T follicular helper cell (primary cell): Measurements from ENCODE around the gene NOC2L.
"Not testable (repeated sequence)": the region's sequence is repeated elsewhere in the genome, so short reads cannot be mapped to it uniquely, and the experiment has no call there.

Experiments used
- DNase-seq: peaks from one replicate; pipeline ENCODE4 v3.0.0-alpha.2; 2020; ENCODE audit warnings: low read depth

The NOC2L gene

DNA sequence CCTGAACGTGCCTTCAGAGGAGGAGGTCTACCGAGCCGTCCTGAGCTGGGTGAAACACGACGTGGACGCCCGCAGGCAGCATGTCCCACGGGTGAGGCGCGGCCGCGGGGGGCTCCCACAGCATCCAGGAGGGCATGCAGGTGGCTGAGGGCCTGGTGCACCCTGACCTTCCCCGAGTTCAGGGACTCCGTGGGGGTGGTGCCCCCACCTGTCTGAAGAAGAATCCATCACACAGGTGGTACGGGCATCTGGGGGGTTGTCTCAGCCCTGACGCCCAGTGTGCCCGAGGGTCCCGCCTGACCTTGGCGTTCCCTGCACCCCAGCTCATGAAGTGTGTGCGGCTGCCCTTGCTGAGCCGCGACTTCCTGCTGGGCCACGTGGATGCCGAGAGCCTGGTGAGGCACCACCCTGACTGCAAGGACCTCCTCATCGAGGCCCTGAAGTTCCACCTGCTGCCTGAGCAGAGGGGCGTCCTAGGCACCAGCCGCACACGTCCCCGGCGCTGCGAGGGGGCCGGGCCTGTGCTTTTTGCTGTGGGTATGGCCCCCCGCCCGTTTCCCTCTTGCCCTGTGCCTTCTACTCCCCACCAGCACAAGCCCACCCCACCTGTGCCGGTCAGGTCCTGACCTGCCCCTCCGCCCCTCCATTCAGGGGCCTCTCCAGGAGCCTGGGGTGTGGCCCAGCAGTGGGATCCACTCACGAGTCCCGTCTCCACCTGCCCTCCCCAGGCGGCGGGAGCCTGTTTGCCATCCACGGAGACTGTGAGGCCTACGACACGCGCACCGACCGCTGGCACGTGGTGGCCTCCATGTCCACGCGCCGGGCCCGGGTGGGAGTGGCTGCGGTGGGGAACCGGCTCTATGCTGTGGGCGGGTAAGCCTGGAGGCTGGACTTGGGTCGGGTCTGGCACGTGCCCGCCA, 3.6 kb upstream of the NOC2L start:
- DNase-seq, result no peak

DNA sequence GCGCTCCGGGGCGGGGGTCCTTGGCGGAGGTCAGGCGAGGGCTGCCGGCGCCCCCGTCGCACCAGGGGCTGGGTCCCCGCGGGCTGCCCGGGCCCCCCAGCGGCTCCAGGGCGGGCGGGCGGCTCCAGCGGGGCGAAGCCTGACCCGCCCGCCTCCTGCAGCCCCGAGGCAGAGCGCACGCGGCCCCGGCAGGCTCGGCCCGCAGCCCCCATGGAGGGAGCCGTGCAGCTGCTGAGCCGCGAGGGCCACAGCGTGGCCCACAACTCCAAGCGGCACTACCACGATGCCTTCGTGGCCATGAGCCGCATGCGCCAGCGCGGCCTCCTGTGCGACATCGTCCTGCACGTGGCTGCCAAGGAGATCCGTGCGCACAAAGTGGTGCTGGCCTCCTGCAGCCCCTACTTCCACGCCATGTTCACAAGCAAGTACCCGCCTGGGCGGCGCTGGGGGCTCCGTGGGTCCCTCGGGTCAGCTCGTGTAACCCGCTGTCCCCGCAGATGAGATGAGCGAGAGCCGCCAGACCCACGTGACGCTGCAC, 2.1 kb upstream of the NOC2L start:
- no peak for DNase-seq

DNA sequence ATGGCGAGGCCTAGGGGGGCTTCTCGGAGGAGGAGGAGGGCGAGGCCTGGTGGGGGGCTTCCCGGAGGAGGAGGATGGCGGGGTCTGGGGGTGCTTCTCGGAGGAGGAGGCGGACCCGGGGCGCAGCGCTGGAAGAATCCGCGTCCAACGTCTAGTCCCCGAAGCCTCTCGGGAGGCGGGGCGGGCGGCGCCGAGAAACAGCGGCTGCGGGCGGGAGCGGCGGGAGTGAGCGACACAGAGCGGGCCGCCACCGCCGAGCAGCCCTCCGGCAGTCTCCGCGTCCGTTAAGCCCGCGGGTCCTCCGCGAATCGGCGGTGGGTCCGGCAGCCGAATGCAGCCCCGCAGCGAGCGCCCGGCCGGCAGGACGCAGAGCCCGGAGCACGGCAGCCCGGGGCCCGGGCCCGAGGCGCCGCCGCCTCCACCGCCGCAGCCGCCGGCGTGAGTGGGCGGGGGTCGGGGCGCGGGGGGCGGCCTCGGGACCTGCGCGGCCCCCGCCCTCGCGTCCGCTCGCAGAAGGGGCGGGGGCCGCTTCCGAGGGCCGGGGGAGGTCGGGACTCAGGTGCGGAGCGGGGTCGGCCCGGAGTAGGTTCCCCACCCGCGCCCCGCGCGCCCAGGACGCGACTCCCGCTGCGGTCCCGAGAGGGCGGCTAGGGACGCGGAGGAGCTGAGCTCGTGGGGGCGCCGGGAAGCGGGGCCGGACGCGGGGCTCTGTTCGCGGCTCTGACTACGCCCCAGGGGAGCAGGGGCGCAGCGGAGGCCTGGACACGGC, 1.5 kb upstream of the NOC2L start, which contains the start of gene KLHL17:
KLHL17 (plus strand) TSS at position 222 of the 769 bp plus-strand sequence; CDS start at position 332, 110 bp downstream.
- peak; percentile 71 for DNase-seq

DNA sequence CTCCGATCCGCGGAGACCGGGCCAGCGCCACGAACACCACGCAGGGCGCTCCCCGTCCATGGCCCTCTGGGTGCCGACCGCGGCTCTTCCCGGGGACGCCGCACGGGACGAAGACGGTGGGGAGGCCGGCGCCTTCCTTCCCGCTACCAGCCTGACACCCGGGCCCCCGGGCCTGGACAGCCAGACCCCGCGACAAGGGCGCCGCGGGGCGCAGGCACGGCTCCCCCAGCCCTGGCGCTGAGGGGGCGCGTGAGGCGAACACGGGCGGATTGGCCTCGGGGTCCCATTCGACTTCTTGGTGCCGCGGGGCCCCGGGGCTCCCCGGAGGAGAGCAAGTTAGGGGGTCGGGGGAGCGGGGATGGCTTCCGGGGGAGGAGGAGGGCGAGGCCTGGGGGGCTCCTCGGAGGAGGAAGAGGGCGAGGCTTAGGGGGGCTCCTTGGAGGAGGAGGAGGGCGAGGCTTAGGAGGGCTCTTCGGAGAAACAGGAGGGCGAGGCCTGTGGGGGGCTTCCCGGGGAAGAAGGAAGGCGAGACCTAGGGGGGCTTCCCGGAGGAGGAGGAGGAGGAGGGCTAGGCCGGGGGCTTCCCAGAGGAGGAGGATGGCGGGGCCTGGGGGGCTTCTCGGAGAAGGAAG, 791 bp upstream of the NOC2L start:
- DNase-seq, result no peak

DNA sequence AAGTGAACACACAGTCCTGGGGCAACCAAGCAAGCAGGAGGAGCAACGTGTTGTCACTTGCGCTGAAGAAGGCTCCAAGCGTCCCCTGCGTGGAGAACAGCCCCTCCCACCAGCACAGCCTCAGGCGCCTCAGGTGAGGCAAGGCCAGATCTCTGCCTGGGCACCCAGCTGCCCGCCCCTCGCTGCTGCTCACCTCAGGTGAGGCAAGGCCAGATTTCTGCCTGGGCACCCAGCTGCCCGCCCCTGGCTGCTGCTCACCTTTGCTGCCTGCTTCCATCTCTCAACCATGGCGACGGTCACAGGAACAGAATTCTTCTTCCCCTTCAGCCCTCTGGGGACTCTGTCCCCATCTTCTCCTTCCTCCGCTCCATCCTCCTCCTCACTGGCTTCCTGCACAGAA, 2.4 kb downstream of the NOC2L start:
- DNase-seq, result no peak

DNA sequence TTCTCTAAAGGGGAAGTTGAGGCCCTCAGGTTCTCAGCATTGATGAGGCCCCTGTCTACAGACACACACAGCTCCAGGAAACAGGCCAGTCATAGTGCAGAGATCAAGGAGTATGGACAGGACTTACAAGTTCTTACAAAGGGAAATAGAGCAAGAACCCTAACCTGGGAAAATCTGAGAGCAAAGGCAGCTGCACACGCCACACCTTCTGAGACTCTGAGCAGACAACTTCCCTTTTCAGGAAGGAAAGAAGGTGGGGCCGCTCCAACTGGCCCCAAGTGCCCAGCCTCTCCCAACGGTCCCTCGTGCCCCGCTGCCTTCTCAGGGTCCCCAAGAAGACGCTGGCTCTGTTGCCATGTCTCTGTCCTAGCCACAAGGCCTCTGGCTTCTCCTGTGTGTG, 3.6 kb downstream of the NOC2L start:
- no peak for DNase-seq

DNA sequence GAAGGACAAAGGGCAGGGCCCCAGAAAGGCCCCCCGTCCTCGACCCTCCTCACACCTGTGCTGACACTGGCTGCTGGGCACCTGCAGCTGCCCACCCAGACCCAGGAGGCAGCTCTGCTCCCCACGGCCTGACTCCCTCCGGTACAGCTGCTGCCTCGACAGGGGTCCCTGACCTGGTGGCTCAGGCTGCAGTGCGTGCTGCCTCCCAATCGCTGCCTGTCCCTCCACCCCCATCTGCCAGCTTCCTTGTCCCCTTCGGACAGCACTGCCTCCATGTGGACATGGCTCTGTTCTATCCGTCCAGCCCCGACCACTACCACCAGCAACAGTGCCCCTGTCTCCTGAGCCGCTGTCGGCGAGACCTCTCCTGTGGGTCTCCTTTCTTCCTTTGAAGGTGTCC, 4.1 kb downstream of the NOC2L start:
- DNase-seq, result no peak

DNA sequence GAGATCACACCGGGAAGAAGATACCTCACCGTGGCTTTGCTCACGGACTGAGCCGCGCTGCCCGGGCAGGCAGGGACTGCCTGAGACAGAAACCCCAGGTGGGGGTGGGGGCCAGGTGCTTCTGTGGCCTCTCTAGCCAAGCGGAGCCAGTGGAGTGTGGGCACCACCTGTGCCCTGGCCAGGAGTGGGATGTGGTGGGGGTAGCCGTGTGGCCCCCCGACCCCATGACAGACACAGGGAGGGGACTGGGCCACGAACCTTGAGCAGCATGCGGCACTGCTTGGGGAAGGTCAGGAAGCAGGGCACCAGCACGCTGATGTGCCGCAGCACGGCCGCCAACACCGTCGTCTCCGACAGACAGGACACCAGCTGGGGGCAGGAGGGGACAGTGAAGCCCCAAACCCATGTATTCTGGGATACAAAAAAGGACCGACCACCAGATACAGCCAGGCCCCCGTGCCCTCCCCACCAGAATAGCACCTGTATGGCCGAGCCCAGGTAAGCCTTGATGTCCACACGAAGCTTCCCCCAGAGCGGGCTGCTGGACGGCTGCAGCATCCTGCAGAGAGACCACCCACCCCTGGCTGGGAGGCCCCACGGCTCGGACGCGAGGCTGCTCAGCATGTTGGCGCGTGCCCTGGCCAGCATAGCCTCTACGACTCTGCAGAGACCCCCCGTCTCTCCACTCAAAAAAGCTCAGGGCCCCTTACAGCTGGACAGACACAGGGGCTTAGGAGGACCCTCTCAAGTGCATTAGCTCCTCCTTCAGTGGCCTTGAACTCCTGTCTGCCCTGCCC, 5.3 kb downstream of the NOC2L start:
- DNase-seq, result no peak

DNA sequence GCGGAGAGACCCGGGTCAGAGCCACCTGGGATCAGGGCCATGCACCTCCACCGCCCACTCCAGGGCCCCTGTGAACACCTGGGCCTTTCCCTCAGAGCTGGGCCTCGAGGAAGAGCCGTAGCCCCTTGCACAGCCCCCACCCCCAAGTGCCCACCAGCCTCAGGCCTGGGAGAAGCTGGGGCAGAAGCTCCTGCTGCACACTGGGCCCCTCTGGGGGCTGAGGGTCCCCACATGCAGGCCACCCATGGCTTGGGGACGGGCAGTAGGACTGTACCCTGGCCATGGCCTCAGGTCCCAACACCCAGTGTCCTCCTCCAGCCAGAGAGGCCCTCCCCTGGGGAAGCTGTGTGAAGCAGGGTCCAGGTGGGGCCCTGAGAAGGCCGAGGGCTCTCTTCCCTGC, 6.5 kb downstream of the NOC2L start:
- no peak for DNase-seq

DNA sequence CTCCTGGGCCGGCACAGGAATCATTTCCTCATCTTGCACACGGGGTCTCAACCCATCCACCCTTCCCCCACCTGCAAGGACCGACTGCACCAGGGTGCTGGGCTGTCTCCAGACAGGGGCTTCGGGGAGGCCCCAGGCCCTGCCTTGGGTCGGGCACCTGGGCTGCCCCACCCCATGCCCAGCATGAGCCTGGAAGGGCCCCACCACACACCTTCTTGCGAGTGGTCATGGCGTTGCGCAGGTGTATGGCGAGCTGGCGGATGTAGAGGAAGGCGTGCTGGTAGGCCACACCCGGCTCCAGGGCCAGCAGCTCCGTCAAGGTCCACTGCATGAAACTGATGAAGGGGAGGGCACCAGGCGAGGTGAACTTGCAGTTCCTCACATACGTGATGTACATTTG, 6.9 kb downstream of the NOC2L start:
- DNase-seq, result no peak

DNA sequence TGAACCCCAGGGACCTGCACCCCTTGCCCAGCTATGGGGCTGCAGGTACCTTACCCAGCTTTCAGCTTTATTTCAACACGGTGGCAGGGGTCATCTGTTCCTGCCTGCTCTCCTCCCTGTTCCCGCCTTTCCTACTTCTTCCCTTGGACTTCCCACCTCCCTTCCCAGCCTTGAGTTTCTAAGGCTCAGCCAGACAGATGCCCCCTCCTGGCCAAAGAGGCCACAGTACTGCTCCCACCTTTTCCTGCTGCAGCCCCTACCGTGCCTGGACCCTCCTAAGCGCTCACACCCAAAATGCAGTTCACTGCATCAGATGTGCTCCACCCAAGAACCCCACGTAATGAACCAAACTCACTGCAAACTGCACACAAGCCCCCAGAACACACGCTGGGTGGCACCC, 7.7 kb downstream of the NOC2L start:
- DNase-seq, result no peak

DNA sequence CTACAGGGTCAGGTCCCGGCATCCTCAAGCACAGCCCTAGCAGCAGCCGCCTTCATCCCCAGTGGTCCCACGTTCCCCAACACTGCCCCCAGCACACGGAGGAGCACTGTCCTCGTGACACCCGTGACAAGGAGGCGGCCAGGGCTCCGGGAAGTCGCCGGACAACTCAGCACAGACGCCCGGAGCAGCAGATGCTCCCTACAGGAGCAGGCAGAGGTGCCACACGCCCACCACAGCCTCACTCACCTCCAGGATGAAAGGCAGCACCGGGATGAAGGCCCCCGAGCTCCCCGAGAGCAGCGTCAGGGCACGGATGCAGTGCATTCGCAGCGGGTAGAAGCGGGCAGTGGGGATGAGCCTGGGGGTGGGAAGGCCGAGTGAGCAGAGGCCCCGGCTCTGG, 8.2 kb downstream of the NOC2L start:
- DNase-seq, result no peak

DNA sequence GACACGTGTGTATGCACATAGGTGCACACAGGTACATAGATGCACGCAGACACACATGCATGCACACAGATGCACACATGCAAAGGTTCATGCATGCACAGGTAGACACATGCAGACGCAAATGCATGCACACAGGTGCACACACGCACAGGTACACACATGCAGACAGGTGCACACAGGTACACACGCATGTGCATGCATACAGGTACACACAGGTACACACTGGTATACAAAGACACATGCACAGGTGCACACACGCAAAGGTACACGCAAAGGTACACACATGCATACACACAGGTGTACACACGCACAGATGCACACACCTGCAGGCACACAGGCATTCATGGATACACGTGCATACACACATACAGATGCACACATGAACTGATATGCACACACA, 8.8 kb downstream of the NOC2L start:
- DNase-seq, result no peak

DNA sequence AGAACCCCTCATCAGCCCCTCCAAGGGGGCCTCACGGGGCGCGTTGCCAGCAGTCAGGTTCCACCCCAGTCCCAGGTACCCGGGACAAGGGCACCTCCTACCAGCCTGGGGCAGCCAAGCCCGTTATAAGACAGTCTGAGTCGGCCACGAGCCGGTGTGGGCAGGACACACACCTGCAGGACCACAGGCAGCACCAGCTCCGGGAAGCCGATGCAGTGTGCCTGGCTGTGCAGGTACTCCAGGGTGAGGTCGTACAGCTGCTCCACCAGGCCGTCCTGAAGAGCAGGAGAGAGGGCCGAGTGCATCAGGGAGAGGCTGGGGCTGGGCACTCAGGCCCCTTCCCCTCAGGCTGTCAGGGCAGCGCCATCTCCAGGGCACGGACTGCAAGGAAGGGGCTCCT, 11.1 kb downstream of the NOC2L start:
- no peak for DNase-seq

DNA sequence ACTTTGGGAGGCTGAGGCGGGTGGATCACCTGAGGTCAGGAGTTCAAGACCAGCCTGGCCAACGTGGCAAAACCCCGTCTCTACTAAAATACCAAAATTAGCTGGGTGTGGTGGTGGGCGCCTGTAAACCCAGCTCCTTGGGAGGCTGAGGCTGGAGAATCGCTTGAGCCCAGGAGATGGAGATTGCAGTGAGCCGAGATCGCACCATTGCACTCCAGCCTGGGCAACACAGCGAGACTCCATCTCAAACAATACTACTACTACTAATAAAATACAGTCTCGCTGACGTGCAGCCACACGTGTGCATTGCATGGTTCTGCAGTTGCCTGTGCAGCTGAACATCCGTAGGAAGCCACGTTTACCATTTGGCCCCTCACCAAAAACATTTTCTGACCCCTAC, 12.2 kb downstream of the NOC2L start:
- DNase-seq, result not testable (repeated sequence)

DNA sequence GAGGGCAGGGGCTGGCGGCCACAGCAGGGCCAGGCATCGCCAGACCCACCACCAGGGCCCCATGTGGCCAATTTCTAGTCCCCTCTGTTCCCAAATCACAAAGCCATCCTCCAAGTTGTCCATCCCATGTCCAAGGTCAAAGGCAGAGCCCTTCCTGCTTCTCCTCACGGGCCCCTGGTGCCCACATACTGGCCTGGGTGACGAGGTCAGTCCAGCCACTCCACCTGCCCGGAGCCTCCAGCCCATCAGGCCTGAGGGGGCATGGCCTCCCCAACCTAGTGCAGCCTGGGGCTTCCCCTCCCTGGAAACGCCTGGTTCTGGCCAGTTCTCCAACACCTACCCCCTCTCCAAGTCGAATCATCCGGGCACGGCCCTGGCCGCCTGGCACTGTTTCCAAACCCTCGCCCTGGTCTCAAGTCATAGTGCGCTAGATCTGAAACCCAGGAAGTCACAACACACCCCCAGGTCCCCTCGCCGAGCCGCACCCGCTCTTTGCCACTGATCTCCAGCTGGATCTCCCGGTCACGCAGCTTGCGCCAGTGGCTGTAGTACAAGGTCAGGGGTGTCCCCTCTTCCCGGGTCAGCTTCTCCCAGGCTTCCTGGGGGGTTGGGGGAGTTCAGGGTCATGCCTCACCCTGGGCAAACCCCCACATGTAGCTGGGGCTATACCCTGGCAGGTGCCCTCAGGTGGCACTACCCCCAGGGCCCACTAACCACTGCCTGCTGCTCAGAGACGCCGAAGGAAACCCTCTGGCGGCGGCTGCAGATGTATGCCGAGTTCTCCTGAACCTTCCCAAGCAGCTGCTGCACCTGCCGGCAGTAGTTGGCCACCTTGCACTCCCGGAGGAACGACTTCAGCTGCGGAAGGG, 13.1 kb downstream of the NOC2L start:
- DNase-seq, result no peak

DNA sequence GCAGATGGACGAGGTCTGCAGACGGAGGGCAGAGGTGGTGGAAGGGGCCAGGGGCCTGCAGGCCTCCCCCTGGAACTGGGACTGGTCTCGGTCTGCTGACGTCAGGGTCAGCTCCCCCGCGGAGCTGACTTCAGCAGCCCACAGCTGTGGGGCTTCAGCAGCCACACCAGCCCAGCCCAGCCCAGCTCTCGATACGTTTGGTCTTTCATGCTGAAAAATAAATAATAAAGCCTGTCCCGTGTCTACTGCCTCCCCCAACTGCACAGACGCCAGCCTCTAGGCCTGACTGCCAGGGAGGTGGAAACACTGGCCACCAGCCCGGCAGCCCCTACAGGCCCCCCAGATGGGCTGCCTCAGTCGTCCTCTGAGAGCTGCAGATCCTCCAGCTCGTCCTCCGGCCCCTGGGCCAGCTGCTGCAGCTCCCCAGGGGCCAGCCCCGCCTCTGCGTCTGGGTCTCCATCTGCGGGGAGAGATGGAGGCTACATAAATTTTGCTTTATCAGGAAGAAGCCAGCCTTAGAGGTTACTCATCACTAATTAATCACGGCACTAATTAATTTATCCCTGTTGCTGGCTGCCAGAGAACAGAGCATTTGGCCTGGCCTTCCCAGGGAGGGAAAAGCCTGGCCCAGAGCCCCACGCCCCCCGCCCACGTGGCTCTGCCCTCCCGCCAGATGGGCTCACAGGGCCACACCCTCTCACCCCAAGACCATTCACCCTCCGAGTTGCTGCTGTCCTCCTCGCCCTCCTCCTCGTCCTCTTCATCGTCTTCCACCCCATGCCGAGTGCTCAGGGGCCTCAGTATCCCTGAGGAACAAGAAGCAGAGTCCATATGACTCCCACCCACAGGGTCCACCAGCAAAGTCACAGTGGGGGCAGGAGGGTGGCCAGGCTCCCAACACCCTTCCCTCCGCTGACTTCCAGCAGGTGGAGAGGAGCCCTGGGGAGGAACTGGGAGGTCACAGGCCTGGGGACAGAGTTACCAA, 14.4 kb downstream of the NOC2L start:
- no peak for DNase-seq

DNA sequence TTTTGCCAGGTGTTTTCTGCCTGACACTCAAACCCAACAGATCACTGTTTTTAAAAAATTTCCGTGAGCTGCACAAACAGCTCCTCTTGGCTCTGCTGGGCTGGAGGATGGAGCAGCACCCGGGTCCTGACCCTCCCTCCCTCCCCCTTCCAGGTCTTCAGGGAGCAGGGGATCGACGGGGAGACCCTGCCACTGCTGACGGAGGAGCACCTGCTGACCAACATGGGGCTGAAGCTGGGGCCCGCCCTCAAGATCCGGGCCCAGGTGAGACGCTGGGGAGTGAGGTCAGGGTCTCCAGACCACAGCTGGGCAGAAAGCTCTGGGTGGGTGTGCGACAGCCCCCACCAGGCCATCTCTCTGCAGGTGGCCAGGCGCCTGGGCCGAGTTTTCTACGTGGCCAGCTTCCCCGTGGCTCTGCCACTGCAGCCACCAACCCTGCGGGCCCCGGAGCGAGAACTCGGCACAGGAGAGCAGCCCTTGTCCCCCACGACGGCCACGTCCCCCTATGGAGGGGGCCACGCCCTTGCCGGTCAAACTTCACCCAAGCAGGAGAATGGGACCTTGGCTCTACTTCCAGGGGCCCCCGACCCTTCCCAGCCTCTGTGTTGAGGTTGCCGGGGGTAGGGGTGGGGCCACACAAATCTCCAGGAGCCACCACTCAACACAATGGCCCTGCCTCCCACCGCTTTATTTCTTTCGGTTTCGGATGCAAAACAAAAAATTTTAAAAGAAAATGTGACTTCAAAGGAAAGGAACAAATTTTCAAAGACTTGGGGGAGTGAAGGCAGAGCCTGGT, 15.3 kb downstream of the NOC2L start:
- no peak for DNase-seq
